ENCODE measurements around the gene KLK1.
"Not testable (repeated sequence)": the region's sequence is repeated elsewhere in the genome, so short reads cannot be mapped to it uniquely, and the experiment has no call there.

Gene KLK1

DNA sequence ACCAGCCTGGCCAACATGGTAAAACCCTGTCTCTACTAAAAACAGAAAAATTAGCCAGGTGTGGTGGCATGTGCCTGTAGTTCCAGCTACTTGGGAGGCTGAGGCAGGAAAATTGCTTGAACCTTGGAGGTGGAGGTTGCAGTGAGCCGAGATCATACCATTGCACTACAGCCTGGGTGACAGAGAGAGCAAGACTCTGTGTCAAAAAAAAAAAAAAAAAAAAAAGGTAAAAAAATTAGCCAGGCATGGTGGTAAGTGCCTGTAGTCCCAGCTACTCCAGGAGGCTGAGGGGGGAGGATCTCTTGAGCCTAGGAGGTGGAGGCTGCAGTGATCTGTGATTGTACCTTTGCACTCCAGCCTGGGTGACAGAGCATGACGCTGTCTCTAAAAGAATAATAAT is 53.4 kb downstream of the KLK1 start, which contains the start of gene GPR32:
Gene GPR32 (plus strand): TSS at position 301 of the 400 bp plus-strand sequence. CDS start 137 bp downstream, outside the sequence.
- not testable (repeated sequence) for H3K9me3 ChIP-seq (ENCODE audit: control insufficient read depth, low read length); H3K27me3 ChIP-seq (replicated peaks; ENCODE audit: control insufficient read depth, insufficient read depth, low read length, poor library complexity, severe bottlenecking); H3K27ac ChIP-seq (ENCODE audit: insufficient read depth, low read length, poor library complexity, severe bottlenecking); DNase-seq; H3K4me1 ChIP-seq (ENCODE audit: control insufficient read depth, insufficient read depth, low read length, poor library complexity, severe bottlenecking); H3K36me3 ChIP-seq (ENCODE audit: control insufficient read depth, insufficient read depth, low read length); H3K4me3 ChIP-seq (ENCODE audit: insufficient read depth, low read depth, low read length, poor library complexity, severe bottlenecking)

Measured in effector memory CD4-positive, alpha-beta T cell (primary cell).